Measurements from ENCODE around the gene APOBEC3F. TPM values are rescaled to one million over a fixed set of nuclear protein-coding genes. Genes with fewer than 3 reads are reported as not detected.

APOBEC3F gene
- total RNA-seq, 3 donors from 2014 or later (not counting 1 experiment from before 2014, with no cell fraction given), result 30.1 to 54.4 (median 41.0) TPM

- no peak overlapping the region for H3K4me3 ChIP-seq (ENCODE audit: low read length)
- ATAC-seq, result no peak
- no peaks in the 10 kb centered on the region for H3K27me3 ChIP-seq (ENCODE audit: control insufficient read depth, insufficient read depth, low read length)
- Mint-ChIP-seq H3K9me3 (no peaks in the 10 kb centered on the region), H3K27ac (peak overlapping the region; percentile 76 to 79), H3K36me3 (no peaks in the 10 kb centered on the region), H3K4me3 (peak overlapping the region; percentile 40), H3K27me3 (ENCODE audit: low read depth in 2 of 2) (no peaks in the 10 kb centered on the region), H3K4me1 (peaks cover 26 to 60% of the 10 kb centered on the region in 2 donors)
- peak in 1 of 2 donors; percentile 60 for DNase-seq
- TF ChIP-seq CTCF (IDR thresholded peaks at IDR 0.05), result no peak
- intact Hi-C loops (cut with micrococcal nuclease), result loop anchor here (5.0 kb wide), 2 partner anchors 38 to 58 kb away; no protein-coding TSS in a partner anchor
- peaks cover 22% of the 10 kb centered on the region for H3K36me3 ChIP-seq (ENCODE audit: control insufficient read depth, insufficient read depth, low read length)
- H3K9me3 ChIP-seq (ENCODE audit: control insufficient read depth, insufficient read depth, low read length), result no peaks in the 10 kb centered on the region
- WGBS (ENCODE audit: insufficient coverage), result 72% methylated on average over 13 of the region's 15 CpGs
- peaks cover 54% of the 10 kb centered on the region for H3K4me1 ChIP-seq (ENCODE audit: control insufficient read depth, insufficient read depth, low read length)
- H3K27ac ChIP-seq (ENCODE audit: low read length), result no peak overlapping the region
These were observed 15.9 kb upstream of the APOBEC3F start for GRCh38 chr22:39024519-39025308.

GRCh38 chr22:39026509-39027150 lies 14.0 kb upstream of the APOBEC3F start:
- TF ChIP-seq CTCF (IDR thresholded peaks at IDR 0.05), result no peak
- 95% methylated on average over 10 of the region's 12 CpGs for WGBS (ENCODE audit: insufficient coverage)
- Mint-ChIP-seq H3K4me1 (peaks cover 12 to 47% of the 10 kb centered on the region in 2 donors), H3K27me3 (ENCODE audit: low read depth in 2 of 2) (no peaks in the 10 kb centered on the region), H3K36me3 (no peaks in the 10 kb centered on the region), H3K9me3 (no peaks in the 10 kb centered on the region), H3K4me3 (no peak overlapping the region), H3K27ac (peak overlapping the region; percentile 76 to 79)
- ATAC-seq (no peak), DNase-seq (no peak)
- no peak overlapping the region for H3K27ac ChIP-seq (ENCODE audit: low read length)
- H3K9me3 ChIP-seq (ENCODE audit: control insufficient read depth, insufficient read depth, low read length), result no peaks in the 10 kb centered on the region
- intact Hi-C loops (cut with micrococcal nuclease), result loop anchor here (5.0 kb wide), 1 partner anchor 36 kb away; no protein-coding TSS in a partner anchor
- no peaks in the 10 kb centered on the region for H3K27me3 ChIP-seq (ENCODE audit: control insufficient read depth, insufficient read depth, low read length)
- peaks cover 22% of the 10 kb centered on the region for H3K36me3 ChIP-seq (ENCODE audit: control insufficient read depth, insufficient read depth, low read length)
- H3K4me3 ChIP-seq (ENCODE audit: low read length), result no peak overlapping the region
- peaks cover 41% of the 10 kb centered on the region for H3K4me1 ChIP-seq (ENCODE audit: control insufficient read depth, insufficient read depth, low read length)

- no peak overlapping the region for H3K4me3 Mint-ChIP-seq
- peaks cover 5 to 39% of the 10 kb centered on the region in 2 donors for H3K4me1 Mint-ChIP-seq
- H3K27me3 Mint-ChIP-seq (ENCODE audit: low read depth in 2 of 2), result no peaks in the 10 kb centered on the region
- WGBS (ENCODE audit: insufficient coverage), result 95% methylated on average over 4 of the region's 4 CpGs
- H3K9me3 Mint-ChIP-seq, result no peaks in the 10 kb centered on the region
- no peak for DNase-seq
- peaks cover 30% of the 10 kb centered on the region for H3K4me1 ChIP-seq (ENCODE audit: control insufficient read depth, insufficient read depth, low read length)
- H3K4me3 ChIP-seq (ENCODE audit: low read length), result no peak overlapping the region
- no peaks in the 10 kb centered on the region for H3K36me3 Mint-ChIP-seq
- H3K27ac ChIP-seq (ENCODE audit: low read length), result no peak overlapping the region
- intact Hi-C loops (cut with micrococcal nuclease), result loop anchor here (5.0 kb wide), 1 partner anchor 35 kb away; no protein-coding TSS in a partner anchor
- no peaks in the 10 kb centered on the region for H3K27me3 ChIP-seq (ENCODE audit: control insufficient read depth, insufficient read depth, low read length)
- H3K27ac Mint-ChIP-seq, result peak overlapping the region; percentile 47 to 58
- no peak for ATAC-seq
- H3K9me3 ChIP-seq (ENCODE audit: control insufficient read depth, insufficient read depth, low read length), result no peaks in the 10 kb centered on the region
- TF ChIP-seq CTCF (IDR thresholded peaks at IDR 0.05), result no peak
- peaks cover 22% of the 10 kb centered on the region for H3K36me3 ChIP-seq (ENCODE audit: control insufficient read depth, insufficient read depth, low read length)
These were observed 12.9 kb upstream of the APOBEC3F start for GRCh38 chr22:39027717-39028116.
